Fibroblast of upper back skin (primary cell): Measurements from ENCODE around the gene JUP.
"Not testable (repeated sequence)": the region's sequence is repeated elsewhere in the genome, so short reads cannot be mapped to it uniquely, and the experiment has no call there.

ENCODE experiments used
- DNase-seq: peaks from one replicate; pipeline ENCODE4 v3.0.0-alpha.2; 2013

JUP gene

DNA sequence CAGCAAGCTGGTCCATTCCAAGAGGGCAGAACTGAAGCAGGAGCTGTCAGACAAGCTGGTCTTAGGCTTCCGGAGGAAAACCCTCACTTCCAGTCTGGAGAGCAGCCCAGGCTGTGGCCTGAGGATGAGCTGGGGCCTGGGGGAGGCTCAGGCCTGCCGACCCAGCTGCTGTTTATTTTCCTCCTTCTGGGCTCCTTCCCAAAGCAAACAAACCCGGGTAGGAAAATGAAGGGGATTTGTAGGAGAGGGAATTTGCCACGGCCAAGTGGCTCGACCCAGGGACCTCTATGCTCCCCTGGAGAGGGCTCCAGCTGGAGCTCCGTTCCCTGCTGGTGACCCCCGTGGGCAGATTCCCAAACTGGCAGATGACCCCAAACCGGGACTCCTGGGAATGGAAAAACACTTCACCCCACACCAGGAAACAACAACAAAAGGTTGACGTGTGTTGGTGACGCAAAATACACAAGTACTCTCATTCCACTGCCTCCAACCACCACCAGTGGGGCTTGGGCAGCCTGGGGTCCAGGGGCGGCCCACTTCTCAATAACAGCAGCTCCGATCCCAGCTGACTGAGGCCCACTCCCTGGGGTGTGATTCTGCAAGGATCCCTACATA lies 8.8 kb downstream of the JUP start:
- DNase-seq: peak; percentile 87

DNA sequence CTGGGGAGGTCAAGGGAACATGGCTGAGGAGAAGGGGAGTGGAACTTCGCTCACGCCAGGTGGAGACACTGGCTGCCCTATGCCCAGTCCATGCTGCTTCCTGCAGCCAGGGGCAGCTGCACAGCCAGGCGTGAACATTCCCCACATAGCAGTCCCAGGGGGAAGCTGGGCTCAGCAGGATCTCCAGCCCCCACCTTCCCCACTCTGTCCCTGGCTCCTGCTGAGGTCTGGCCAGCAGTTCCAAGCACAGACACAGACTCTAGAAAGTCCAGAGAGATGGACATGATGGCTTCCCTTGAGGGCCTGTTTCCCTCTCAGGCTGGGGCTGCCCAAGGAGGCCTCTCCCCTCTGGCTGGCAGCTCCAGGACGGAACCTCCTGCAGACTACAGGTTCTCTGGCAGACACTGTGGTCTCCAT lies 9.3 kb downstream of the JUP start:
- DNase-seq: no peak

DNA sequence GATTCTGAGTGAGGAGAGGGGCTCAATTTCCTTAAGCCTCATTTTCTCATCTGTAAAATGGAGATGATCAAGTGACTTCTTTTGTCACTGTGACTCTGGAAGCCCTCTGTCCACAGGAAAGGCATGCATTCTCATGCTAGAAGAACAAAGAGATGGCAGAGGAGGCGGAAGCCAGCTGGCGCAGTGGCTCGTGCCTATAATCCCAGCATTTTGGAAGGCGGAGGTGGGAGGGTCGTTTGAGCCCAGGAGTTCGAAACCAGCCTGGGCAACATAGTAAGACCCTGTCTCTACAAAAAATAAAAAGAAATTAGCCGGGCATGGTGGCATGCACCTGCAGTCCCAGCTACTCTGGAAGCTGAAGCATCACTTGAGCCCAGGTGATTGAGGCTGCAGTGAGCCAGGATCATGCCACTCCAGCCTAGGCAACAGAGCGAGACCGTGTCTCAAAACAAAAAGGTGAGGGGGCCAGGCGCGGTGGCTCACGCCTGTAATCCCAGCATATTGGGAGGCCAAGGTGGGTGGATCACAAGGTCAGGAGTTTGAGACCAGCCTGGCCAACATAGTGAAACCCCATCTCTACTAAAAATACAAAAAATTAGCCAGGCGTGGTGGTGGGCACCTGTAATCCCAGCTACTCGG lies 10.1 kb downstream of the JUP start:
- not testable (repeated sequence) for DNase-seq

DNA sequence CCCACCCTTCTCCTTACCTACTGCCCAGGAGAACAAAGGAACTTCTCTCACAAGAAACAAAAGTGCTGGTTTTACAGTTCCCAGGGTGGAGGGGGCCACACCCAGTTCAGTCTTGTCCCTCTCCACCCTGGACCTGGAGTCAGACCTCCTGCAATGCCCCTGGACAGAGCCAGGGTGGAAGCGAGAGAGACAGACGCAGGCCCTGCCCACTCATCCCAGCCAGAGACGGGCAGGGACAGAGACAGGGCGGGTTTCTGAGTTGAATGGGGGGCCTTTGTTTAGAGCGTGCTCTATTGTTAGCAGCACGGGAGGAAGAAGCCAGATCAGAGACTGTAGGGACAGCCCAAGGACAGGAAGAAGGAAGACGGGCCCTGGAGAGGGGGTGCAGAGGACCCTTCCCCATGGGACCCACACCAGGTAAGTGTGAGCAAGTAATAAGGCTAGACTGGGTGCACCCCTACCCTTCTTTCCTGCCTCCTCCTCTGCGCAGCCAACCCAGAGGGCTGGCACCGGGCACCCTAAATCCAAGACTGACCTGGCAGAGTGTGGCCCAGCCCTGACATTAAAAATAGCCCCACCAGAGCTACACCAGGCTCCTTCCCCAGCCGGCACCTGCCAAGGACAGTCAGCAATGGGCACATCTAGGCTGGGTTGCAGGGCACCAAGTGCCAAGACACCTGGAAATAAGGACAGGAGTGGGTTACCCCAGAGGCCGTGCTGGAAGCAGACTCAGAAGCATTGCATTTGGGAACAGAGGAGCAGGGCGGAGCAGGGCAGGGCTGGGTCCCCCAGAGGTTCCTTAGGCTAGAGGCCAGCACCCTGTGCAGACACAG lies 10.9 kb downstream of the JUP start:
- DNase-seq: no peak

DNA sequence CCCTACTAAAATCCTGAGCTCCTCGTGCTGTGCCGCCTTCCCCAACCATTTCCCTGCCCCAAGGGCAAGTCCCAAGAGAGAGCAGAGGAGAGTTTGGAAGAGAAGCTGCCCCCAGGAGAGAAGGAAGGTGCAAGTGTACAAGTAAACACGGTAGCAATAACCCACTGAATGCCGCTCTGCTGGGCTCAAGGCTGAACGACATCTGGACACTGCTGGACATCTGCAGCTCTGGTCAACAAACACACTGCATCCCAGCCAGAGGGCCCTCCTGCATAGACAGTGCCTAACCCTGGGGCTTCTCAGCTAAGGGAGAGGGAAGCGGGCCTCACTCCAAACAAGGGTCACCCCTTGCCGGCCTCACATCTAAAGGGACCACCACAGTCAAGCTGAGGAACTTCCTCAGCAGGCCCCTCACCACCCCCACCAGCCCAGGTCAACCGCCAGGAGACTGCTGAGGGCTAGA lies 12.7 kb downstream of the JUP start:
- DNase-seq: no peak

DNA sequence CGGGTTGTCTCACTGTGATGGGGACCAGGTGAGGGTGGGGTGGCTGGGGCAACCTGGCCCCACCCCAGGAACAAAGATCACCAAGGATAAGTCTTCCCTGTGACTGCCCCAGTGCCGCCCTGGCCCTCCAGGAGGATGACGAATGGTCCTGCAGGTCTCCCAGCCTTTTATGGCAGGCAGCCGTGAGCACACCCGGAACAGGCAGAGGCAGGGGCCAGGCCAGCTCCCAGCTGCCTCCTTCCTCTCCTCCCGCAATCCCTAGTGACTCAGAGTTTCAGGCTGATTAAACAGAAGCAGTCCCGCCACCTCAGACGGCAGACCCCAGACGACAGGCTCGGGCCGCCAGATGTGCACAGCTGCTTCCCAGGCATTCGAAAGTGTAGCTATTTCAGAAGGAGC lies 13.3 kb downstream of the JUP start:
- peak; percentile 83 for DNase-seq

DNA sequence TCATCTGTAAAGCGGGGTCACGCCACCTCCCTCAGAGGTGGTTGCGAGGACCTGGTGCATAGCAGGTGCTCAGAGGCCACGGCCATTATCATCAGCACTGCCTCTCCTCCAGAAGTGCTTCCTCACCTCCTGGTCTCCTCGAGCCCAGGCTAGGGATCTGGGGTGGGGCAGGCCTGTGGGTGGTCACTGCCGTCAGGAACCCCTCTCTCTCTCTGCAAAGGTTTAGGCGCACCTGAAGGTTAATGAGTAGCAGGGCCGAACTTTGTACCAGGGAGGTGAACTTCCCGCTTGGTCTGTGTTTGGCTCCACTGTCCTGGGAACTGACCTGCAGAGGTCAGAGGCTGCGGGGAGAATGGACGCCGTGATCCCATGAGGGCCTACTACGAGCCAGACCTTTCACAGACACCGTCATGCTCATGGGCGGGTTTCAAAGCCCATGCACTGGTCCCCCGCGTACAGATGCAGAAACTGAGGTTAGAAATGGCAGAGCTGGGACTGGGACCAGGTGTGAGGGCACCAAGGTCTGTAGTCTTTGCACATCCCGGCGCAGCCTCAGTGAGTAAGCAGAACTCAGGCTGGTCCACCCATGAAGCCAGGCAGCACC lies 13.8 kb downstream of the JUP start:
- no peak for DNase-seq

DNA sequence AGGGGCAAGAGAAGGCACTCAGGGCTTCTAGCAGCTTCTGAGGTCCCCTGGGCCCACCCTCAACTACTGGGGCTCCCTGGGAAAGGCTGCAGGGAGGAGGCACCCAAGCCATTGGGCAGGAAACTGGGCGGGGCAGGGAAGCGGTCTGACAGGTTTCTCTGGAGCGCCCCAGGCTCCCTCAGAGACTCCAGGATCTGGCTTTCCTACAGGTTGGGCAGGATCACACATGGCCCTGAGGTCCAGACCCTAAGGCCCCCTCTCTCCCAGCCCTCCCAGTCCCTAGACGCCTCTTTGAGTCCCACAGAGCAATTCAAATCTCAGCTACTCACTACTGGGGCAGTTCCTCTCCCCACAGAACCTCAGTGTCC lies 14.3 kb downstream of the JUP start:
- no peak for DNase-seq

DNA sequence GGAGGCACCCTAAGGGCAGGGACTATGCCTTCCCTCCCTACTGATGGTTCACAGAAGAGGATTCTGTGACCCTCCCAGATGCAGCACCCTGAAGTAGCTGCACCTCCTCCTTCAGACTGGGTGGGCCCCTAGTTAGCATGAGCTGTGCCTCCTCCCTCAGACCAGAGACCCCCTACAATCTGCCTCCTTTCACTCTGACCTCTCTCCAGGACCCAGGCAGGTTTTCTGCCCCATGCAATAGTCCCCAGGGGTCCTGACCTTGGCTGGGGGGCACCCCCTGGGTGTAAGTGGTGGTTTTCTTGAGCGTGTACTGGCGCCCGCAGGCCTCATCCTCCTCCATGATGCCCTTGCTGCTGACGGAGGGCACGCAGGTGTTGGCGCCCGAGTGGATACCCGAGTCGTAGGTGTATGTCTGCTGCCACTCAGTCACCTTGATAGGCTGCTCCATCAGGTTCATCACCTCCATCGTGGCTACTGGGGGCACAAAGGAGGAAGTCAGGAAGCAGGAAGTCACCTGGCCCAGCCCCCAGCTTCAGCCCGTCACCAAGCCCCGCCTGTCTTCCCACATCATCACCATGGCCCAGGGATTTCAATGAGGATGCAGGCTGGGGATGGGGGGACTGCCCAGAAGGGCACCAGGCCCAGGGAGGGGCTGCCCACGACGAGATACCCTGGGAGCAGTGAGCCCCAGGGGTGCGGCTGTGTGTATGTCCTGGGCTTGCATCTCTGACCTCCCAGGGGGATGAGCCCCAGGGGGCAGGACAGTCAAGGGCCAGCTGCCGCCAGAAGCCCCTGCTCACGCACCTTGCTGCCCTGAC lies 14.9 kb downstream of the JUP start:
- DNase-seq: no peak

DNA sequence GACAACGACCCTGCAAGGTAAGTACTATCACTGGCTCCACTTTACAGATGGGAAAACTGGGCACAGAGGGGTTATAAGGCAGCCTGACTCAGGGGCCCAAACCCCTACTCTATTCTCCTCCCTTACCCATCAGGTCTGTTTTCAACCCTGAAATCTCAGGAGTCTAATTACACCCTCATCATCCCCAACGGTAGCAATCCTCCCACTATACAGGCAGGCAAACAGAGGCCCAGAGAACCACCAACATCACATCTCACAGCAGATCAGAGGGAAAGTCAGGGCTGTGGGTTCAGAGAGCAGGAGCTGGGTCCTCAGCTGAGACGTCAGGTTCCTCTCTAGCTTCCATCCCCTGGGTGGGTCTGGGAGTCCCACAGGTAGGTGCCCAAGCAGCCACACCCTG lies 16.5 kb downstream of the JUP start:
- DNase-seq: no peak

DNA sequence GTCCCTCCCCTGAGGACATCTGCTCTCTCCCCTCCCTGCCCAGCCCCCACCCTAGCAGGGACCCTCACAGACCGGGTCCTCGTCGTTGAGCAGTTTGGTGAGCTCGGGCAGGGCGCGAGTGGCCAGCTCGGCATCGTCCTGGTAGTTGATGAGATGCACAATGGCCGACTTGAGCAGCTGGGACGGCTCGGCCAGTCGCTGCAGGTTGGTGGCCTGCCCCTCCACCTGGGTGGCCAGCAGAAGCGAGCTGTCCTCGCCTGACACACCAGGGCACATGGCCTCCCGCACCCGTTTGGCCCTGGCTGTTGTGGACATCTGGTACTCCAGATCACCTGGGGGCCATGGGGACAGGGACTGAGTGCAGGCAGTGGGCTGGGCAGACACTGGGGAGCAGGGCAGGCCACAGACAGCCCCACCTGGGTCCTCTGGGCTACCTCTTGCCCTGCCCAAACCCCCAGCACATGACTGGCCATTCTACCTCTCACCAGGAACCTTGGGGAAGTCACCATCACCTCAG lies 17.1 kb downstream of the JUP start:
- DNase-seq: no peak

DNA sequence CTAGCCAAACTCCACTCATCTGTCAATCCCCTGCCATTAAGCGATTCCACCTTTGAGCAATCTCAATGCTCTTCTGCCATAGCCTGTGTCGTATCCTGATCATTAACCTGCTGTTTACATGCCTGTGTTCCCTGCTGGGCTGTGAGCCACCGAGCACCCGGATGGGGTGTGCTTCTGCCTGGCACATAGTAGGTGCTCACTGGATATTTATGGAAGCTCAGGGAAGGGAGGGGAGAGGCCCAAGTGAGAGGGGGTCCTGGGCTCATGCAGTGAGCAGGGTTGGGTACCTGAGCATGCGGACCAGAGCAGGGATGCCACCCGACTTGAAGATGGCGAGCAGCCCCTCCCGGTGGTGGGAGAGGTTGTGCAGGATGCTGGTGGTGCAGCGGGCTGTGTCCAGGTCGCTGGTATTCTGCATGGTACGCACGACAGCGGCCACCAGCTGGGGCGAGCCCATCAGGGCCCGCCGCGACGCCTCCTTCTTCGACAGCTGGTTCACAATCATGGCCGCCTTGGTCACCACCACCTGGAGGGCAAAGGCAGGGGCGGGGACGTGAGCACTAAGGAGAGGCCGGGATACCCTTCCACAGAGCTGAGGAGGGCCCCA lies 17.7 kb downstream of the JUP start:
- no peak for DNase-seq

DNA sequence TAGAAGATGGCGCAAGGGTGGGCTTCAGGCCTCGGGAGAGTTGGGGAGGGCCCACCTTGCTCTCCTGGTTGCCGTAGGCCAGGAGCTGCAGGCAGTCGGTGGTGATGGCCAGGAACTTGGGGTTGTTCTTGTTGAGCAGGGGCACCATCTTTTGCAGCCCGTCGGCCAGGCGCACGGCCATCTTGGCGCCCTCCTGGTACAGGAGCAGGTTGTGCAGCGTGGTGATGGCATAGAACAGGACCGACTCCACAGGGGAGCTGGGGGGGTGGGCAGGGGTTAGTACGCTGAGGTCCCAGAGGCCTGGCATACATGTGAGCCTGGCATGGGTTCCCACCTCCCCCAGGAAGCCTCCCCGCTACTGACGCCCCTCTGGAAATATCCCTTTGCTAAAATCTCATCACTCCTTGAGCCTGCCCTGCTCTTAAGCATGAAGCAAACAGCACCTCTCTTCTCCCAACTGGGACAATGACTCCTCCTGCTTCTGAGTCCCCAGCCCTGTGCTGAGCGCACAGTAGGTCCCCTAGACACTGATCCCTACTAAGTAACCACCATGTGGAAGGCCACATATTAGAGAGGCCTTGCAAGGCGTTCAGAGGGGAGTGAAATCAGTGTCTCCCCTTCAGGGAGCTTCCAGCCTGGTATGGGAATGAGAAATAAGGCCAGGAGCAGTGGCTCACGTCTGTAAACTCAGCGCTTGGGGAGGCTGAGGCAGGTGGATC lies 19.0 kb downstream of the JUP start:
- no peak for DNase-seq

DNA sequence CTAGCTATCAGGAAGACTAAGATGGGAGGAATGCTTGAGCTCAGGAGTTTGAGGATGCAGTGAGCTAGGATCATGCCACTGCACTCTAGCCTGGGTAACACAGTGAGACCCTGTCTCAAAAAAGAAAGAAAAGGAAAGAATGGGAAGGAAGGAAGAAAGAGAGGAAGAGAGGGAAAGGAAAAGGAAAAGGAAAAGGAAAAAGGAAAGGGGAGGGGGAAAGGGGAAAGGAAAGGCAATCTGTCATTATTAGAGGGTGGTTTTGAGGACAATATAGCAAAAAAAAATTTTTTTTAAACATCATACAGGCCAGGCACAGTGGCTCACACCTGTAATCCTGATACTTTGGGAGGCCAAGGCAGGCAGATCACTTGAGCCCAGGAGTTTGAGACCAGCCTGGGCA lies 20.4 kb downstream of the JUP start:
- DNase-seq: no peak

DNA sequence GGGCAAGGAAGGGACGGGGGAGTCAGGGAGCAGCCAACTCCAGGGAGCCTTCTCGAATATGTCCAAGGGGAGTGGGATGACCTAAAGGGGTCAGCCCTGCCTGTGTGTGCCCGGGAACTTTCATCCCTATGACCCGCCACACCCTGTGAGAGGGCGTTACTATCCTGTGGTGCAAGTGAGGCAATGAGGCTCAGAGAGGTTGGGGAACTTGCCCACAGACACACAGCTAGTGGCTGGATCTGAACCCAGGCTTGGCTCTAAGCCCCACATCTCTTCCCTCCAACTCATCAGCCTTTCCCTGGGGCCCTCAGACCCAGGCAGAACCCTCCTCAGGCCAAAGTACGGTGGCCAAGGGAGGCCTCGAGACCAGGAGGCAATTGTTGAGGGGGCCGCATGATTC lies 23.2 kb downstream of the JUP start:
- DNase-seq: no peak

DNA sequence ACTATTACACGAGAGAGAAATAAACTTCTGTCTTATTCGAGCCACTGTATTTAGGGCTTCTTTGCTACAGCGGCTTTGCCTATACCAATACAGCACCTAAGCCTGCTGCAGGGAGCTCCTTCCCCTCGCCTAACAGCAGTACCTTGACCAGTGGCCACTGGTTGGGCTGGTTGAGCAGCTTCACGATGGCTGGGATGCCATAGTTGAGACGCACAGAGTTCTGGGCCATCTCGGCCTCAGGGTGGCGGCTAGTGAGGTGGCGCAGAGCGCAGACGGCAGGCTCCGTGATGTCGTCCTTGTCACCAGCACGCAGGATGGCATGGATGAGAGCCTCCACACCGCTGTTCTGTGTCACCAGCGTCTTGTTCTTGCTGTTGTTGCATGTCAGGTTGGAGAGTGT lies 23.7 kb downstream of the JUP start:
- DNase-seq: no peak

DNA sequence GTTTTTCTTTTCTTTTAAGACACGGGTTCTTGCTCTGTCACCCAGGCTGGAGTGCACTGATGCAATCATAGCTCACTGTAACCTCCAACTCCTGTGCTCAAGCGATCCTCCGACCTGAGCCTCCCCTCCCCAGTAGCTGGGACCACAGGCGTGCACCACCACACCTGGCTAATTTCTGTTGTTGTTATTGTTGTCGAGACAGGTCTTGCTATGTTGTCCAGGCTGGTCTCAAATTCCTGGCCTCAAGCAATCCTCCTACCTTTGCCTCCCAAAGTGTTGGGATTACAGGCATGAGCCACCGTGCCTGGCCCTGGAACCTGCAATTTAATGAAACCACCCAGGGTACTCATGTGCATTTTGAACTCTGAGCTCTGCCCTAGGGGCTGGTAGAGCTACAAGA lies 24.1 kb downstream of the JUP start:
- DNase-seq: no peak

DNA sequence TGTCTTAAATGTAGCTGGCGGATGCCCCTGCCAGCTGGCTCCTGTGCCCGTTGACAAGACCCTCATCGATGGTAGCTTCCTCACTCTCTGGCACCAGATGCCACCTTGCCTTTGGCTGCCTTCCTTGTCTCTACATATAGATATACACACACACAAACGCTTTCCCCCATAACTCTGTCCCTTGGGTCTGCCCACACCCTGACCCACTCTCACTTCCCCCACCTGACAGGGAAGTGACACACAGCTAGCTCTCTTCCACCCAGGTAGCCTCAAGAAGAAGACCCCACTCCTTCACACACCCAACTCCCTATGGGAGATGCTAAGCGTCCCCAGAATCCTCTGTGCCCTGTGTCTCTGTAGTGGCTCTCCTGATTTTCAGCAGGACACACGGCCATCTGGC lies 25.6 kb downstream of the JUP start:
- no peak for DNase-seq

DNA sequence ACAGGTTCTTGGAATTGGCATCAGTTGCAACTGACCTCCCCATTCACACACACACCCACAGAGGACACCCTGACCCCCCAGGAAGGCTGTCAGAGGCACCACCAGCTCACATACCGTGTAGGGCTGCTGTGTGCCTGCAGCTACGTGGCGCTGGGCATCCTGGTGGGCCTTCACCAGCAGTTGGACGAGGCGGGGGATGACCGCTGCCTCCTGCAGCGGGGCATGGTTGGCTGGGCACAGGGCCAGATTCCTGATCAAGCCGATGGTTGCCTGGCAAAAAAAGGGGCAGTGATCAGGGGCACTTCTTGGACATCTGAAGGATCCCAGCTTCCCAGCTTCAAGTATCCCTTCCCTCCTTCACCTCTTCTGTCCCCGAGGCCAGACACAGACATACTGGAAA lies 27.9 kb downstream of the JUP start:
- no peak for DNase-seq

DNA sequence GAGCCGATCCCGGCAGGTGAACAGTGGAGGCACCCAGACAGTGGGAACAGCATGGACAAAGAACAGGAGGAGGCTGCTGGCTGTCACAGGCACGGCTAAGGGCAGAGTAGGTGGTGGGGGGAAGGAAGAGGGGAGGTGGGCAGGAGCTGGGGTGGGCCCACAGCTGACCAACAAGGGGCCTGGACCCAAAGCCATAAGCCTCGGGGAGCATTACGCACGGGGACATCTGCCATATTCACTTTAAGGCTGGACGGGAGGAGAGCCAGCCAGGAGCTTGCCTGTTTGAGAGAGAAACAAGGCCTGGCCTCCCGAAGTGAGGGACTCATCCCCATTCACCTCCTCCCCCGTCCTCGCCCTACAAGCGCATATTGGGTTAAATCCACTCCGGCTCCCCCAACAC lies 32.4 kb downstream of the JUP start:
- no peak for DNase-seq

DNA sequence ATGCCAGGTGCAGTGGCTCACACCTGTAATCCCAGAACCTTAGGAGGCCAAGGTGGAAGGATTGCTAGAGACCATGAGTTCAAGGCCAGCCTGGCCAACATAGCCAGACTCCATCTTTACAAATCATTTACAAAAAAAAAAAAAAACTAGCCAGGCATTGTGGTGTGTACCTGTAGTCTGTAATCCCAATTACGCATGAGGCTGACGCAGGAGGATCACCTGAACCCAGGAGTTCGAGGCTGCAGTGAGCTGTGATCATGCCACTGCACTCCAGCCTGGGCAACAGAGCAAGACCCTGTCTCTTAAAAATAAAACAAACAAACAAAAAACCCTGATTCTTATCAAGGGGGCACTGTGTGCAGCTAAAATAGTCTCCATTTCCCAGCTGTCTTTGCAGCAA lies 35.2 kb downstream of the JUP start:
- DNase-seq: no peak

DNA sequence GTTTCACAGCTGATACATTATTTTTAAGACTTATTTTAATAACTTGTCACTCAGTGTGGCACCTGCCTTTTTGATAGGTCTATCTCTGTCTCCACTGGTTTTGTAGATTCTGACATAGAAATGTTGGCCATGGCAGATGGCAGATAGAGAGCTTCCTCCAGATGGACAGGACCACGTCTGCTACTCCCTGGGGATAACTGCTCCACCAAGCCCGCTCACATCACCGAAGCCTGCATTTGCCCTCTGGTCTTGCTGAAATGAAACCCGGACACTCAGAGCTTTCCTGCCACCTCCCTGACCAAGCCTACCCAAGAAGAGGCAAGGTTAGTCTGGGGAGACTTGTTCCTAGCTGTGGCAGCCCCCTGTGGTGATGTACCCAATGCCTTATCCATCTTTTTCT lies 35.6 kb downstream of the JUP start:
- no peak for DNase-seq
